ENCODE data around the gene MRGPRE.

MRGPRE gene

GRCh38 chr11:3200388-3201111, 31.7 kb downstream of the MRGPRE start:
- peaks cover 0 to 20% (median 11%) of the 10 kb centered on the region in 4 donors for H3K4me1 ChIP-seq
- peaks cover 0 to 91% of the 10 kb centered on the region in 2 donors for H3K27me3 ChIP-seq
- intact Hi-C loops (cut with DNase I; ENCODE audit: low total_unique reads), result no loop called here
- peak; percentile 8 to 45 for DNase-seq
- no peak overlapping the region for H3K4me3 ChIP-seq
- no peak overlapping the region for H3K27ac ChIP-seq
- H3K36me3 ChIP-seq, result no peaks in the 10 kb centered on the region
- TF ChIP-seq CTCF (IDR thresholded peaks at IDR 0.05), result no peak
- no peaks in the 10 kb centered on the region for H3K9me3 ChIP-seq

GRCh38 chr11:3199537-3200295, 32.5 kb downstream of the MRGPRE start:
- peak; percentile 14 to 56 for DNase-seq
- no peak for TF ChIP-seq CTCF (IDR thresholded peaks at IDR 0.05)

GRCh38 chr11:3198815-3199214, 33.4 kb downstream of the MRGPRE start:
- Histone ChIP-seq H3K36me3 (no peaks in the 10 kb centered on the region), H3K9me3 (no peaks in the 10 kb centered on the region), H3K4me3 (no peak overlapping the region), H3K4me1 (peaks cover 0 to 14% (median 8%) of the 10 kb centered on the region in 4 donors), H3K27ac (no peak overlapping the region), H3K27me3 (peaks cover 0 to 88% of the 10 kb centered on the region in 2 donors)
- DNase-seq, result peak in 1 of 2 donors; percentile 54
- intact Hi-C loops (cut with DNase I; ENCODE audit: low total_unique reads), result no loop called here
- no peak for TF ChIP-seq CTCF (IDR thresholded peaks at IDR 0.05)

More at GRCh38 chr11:3199537-3200295, 32.5 kb downstream of the MRGPRE start:
- Histone ChIP-seq H3K4me1 (peaks cover 0 to 14% (median 9%) of the 10 kb centered on the region in 4 donors), H3K9me3 (no peaks in the 10 kb centered on the region), H3K27me3 (peaks cover 0 to 90% of the 10 kb centered on the region in 2 donors), H3K4me3 (no peak overlapping the region), H3K36me3 (no peaks in the 10 kb centered on the region), H3K27ac (no peak overlapping the region)
- intact Hi-C loops (cut with DNase I; ENCODE audit: low total_unique reads), result no loop called here

- peak in 1 of 2 donors; percentile 55 for DNase-seq
- intact Hi-C loops (cut with DNase I; ENCODE audit: low total_unique reads), result no loop called here
- no peak overlapping the region for H3K4me3 ChIP-seq
- no peak for TF ChIP-seq CTCF (IDR thresholded peaks at IDR 0.05)
- H3K36me3 ChIP-seq, result no peaks in the 10 kb centered on the region
- H3K9me3 ChIP-seq, result no peaks in the 10 kb centered on the region
- peaks cover 0 to 6% (median 1%) of the 10 kb centered on the region in 4 donors for H3K4me1 ChIP-seq
- peaks cover 0 to 87% of the 10 kb centered on the region in 2 donors for H3K27me3 ChIP-seq
- H3K27ac ChIP-seq, result no peak overlapping the region
These were observed 34.2 kb downstream of the MRGPRE start for GRCh38 chr11:3197878-3198528.

GRCh38 chr11:3197044-3197695, 35.0 kb downstream of the MRGPRE start:
- Histone ChIP-seq H3K27me3 (peaks cover 0 to 85% of the 10 kb centered on the region in 2 donors), H3K9me3 (no peaks in the 10 kb centered on the region), H3K4me3 (no peak overlapping the region), H3K36me3 (no peaks in the 10 kb centered on the region), H3K27ac (no peak overlapping the region), H3K4me1 (no peaks in the 10 kb centered on the region)
- TF ChIP-seq CTCF (IDR thresholded peaks at IDR 0.05), result no peak
- intact Hi-C loops (cut with DNase I; ENCODE audit: low total_unique reads), result no loop called here
- DNase-seq, result peak in 1 of 2 donors; percentile 59
